Endometrial microvascular endothelial cells (primary cell): ENCODE measurements around the gene MEAF6. TPM values are rescaled to one million over a fixed set of nuclear protein-coding genes. Genes with fewer than 3 reads are reported as not detected.

Source experiments
- in situ Hi-C: cut with HindIII; loops from 2 replicates; pipeline ENCODE4 v1.10.0; 2017; ENCODE audit warnings: low sequenced_read_pairs, low pct_unique_long_range_greater_than_20kb; ENCODE audit errors: inconsistent ontology term
- total RNA-seq: library from RNA; depleted of rRNA; stranded (reverse); fragments of >200 nt; gene quantifications from one replicate; pipeline ENCODE4 v1.2.3, GENCODE V29; 2015; ENCODE audit errors: inconsistent ontology term

The MEAF6 gene
- total RNA-seq, 1 donor from 2014 or later, result 80.2 TPM

DNA sequence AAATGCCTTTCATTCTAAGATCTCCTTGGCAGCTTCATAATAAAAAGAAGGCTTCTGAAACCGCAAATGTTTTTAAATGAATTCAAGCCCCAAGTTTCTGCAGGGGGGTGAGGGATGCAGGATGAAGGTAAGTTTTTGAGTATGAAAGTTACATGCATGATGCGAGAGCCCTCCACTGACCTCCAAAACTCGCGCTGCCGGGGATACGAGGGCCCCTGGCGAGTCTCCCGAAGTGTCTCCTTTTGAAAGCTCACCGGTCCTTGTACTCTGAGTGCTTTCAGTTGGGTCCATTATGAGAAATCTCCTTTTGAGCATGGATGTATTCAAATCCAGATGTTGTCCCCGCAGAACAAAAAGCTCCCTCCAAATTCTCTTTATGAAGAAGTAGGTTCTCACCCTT is 59.0 kb downstream of the MEAF6 start:
- in situ Hi-C loops, result no loop called here

DNA sequence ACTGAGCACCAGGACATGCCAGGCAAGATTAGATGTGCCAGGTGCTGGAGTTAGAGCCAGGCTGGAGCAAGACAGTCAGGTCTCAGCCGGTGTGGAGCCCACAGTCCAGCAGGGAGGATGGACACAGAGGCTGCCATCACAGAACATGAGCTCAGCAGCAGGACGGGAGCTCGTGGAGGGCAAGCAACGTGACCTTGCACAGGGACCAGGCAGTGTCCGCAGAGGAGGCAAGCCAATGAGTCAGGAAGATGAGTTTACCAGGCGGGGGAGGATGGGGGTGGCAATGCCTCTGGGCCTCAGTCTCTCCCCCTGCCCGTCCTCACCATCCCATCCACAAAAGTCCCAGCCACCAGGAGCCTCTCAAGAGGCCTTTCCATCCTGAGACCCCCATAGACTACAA is 60.9 kb downstream of the MEAF6 start:
- in situ Hi-C loops, result no loop called here

DNA sequence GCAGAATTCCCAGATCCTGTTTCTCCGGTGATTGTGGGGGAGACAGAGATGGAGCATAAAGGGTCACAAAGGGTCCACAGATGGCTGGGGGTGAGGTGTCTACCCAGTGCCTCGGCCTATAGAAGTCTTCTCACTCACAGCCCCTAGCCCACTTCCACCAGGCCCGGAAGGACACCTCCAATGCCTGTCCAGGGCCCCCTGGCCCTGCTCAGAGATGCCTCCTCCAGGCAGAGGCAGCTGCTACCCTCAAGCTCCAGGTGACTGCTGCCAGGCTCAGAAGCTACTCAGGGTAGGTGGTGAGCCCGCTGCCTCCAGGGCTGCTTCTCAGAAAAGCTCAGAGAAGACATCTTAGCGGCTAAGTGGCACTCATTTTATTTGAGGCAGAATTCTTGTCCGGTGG is 62.1 kb downstream of the MEAF6 start:
- in situ Hi-C loops, result no loop called here

DNA sequence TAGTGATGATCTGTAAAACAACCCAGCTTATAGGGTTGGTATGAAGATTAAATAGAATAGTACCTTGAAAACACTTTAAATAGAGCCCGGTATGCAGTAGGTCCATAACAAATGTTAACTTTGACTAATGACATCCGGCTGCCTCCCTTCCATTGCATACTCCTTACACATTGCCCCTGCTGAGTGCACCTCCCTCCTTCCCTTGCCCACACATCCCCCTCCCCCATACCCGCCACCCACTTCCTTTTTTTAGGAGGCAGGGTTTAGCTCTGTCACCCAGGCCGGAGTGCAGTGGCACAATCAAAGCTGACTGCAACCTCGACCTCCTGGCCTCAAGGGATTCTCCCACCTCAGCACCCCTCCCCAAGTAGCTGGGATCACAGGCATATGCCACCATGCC is 64.6 kb downstream of the MEAF6 start:
- in situ Hi-C loops, result no loop called here

DNA sequence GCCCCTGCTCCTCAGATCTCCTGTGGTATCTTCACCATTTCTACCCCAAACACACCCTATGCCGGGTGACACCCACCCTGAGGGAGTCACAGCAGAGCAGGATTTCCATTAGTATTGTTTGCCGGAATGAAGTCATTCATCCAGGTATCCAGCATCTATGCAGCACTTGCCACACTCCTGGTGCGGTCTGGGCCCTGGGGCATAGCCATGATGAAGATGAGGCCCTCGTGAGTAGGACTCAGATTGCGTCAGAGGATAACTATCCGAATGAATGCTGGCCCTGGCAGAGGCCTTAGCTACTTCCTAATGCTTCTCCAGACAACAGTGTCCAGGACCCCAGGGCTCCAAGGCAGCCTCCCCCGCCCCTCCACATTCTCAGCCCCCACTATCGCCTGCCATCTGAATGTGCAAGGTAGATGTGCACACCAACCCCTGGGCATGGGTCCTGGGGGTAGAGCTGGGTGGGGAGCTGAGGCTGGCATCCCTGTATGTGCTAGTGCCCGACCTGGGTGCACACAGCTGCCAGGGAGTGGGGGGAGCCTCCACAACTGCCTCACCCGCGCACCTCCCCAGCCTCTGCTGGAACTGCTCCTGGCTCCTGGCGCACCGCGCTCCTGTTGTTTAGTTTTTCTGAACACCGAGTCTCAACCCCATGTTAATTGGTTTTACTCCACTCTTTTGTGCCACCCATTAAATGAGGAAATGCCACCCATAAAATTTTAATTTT is 65.7 kb downstream of the MEAF6 start:
- in situ Hi-C loops, result no loop called here

DNA sequence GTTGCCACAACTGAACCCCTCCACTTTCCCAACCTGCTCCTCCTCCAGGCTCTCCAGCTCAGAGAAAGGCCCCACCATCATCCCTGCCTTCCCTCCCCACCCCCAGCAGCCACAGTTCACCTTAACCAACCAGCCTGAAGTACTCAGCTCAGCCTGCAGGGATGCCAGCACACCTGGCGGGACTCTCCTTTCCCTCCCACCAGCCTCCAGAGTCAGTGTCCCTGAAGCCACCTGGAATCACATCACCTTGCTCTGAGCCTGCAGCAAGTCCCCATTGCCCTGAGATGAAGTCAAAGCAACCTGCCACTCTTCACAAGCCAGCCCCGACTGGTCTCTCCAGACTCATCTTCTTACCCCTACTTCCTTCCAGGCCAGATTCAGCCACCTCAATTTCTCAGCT is 66.4 kb downstream of the MEAF6 start:
- in situ Hi-C loops, result no loop called here

DNA sequence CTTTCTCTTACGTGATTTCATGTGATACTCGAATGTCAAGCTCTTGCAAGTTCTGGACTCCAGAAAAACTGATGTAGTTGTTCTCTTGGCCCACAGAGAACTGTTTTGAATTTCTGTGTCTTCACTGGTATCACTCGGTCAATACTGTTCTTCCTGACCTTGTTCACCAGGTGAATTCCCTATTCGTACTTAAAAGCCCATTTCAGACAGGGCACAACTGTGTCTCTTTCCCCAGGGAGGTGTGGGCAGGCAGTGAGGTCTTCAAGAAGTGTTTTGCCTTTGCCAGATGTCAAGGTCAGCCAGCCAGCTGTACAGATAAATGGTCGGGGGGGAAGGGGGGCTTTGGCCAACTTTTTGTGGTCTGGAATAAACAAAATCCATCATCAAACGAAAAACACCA is 67.7 kb downstream of the MEAF6 start:
- in situ Hi-C loops, result no loop called here

DNA sequence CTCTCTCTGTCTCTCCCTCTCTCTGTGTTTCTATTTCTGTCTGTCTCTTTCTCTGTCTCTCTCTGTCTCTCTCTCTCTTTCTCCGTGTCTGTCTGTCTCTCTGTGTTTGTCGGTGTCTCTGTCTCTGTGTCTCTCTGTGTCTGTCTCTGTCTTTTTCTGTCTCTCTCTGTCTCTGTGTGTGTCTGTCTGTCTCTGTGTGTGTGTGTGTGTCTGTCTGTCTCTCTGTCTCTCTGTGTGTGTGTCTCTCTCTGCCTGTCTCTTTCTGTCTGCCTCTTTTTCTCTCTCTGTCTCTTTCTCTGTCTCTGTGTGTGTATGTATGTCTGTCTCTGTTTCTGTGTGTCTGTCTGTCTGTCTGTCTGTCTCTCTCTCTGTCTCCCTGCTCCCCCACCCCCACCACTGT is 71.9 kb downstream of the MEAF6 start:
- in situ Hi-C loops, result no loop called here

Other genes with a start within 250 kb of the MEAF6 start
- gene ZC3H12A, start 40.2 kb downstream of the MEAF6 start, total RNA-seq, result 6.5 TPM
- 8.3 TPM for gene SNIP1, start 39.5 kb upstream of the MEAF6 start, total RNA-seq
- 0.84 TPM for gene DNALI1, start 42.2 kb upstream of the MEAF6 start, total RNA-seq
- gene GNL2, start 81.2 kb upstream of the MEAF6 start, total RNA-seq, result 48.4 TPM
- gene RSPO1, start 120.1 kb upstream of the MEAF6 start, total RNA-seq, result not detected
- gene CDCA8, start 177.8 kb upstream of the MEAF6 start, total RNA-seq, result 47.8 TPM